RKO (cell line): ENCODE data around the gene CEP131.
"Not testable (repeated sequence)": the region's sequence is repeated elsewhere in the genome, so short reads cannot be mapped to it uniquely, and the experiment has no call there.

ENCODE experiments used
- DNase-seq: peaks from one replicate; pipeline ENCODE4 v3.0.0-alpha.2; 2016; ENCODE audit warnings: low spot score

The CEP131 gene

GRCh38 chr17:81164371-81165245, 58.2 kb downstream of the CEP131 start:
- DNase-seq = no peak

GRCh38 chr17:81163703-81164370, 58.9 kb downstream of the CEP131 start:
- no peak for DNase-seq

- no peak for DNase-seq
Measured at GRCh38 chr17:81163051-81163695, 59.6 kb downstream of the CEP131 start.

- DNase-seq = no peak
Measured at GRCh38 chr17:81162491-81162890, 60.3 kb downstream of the CEP131 start.

GRCh38 chr17:81161972-81162371, 60.8 kb downstream of the CEP131 start:
- no peak for DNase-seq

GRCh38 chr17:81161536-81161935, 61.2 kb downstream of the CEP131 start:
- no peak for DNase-seq

GRCh38 chr17:81160747-81161453, 61.9 kb downstream of the CEP131 start:
- DNase-seq = no peak

- DNase-seq = no peak
Measured at GRCh38 chr17:81160306-81160705, 62.5 kb downstream of the CEP131 start.

GRCh38 chr17:81159611-81160265, 63.0 kb downstream of the CEP131 start:
- DNase-seq = no peak

- DNase-seq = no peak
Measured at GRCh38 chr17:81158688-81159590, 63.8 kb downstream of the CEP131 start.

GRCh38 chr17:81157848-81158687, 64.7 kb downstream of the CEP131 start:
- DNase-seq = no peak

- DNase-seq = no peak
Measured at GRCh38 chr17:81156866-81157805, 65.6 kb downstream of the CEP131 start.

- no peak for DNase-seq
Measured at GRCh38 chr17:81154961-81155360, 67.8 kb downstream of the CEP131 start.

- not testable (repeated sequence) for DNase-seq
Measured at GRCh38 chr17:81154016-81154415, 68.7 kb downstream of the CEP131 start.

- peak; percentile 95 for DNase-seq
Measured at GRCh38 chr17:81153340-81153803, 69.4 kb downstream of the CEP131 start.

- DNase-seq = no peak
Measured at GRCh38 chr17:81152288-81152828, 70.4 kb downstream of the CEP131 start.

- no peak for DNase-seq
Measured at GRCh38 chr17:81151278-81151677, 71.5 kb downstream of the CEP131 start.
